Measurements from ENCODE around the gene LRRC40.

DNA sequence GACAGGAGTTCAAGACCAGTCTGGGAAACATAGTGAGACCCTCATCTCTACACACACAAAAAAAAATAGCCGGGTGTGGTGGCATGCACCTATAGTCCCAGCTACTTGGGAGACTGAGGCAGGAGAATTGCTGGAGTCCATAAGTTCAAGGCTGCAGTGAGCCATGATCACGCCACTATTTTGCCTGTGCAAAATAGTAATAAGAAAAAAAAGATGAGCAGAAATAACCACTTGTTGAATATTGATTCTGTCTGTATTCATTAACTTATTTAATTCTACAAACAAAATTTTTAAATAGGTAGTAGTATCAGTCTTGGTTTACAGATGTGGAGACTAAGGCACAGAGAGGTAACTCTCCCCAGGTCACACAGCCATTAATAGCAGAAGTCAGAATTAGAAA, 16.9 kb downstream of the LRRC40 start:
- TF ChIP-seq EZH2 (IDR thresholded peaks at IDR 0.05; ENCODE audit: insufficient read depth, poor library complexity, severe bottlenecking) (no peak), EZH2phosphoT487 (IDR thresholded peaks at IDR 0.05; ENCODE audit: insufficient read depth, low read depth) (no peak)
